ENCODE data around the gene TGFBRAP1. TPM values are rescaled to one million over a fixed set of nuclear protein-coding genes. Genes with fewer than 3 reads are reported as not detected.

The TGFBRAP1 gene
- polyA plus RNA-seq, 4 donors: 14.3 to 17.3 (median 15.4) TPM

- DNase-seq (ENCODE audit: low read depth in 4 of 4, low spot score in 3 of 4): no peak
Measured at GRCh38 chr2:105317937-105318336, 11.6 kb downstream of the TGFBRAP1 start.

GRCh38 chr2:105315314-105315713, 14.2 kb downstream of the TGFBRAP1 start:
- no peak for DNase-seq (ENCODE audit: low read depth in 4 of 4, low spot score in 3 of 4)

GRCh38 chr2:105313877-105314276, 15.7 kb downstream of the TGFBRAP1 start:
- DNase-seq (ENCODE audit: low read depth in 4 of 4, low spot score in 3 of 4): no peak

GRCh38 chr2:105309147-105309545, 20.4 kb downstream of the TGFBRAP1 start:
- DNase-seq (ENCODE audit: low read depth in 4 of 4, low spot score in 3 of 4): no peak

GRCh38 chr2:105308382-105309146, 21.0 kb downstream of the TGFBRAP1 start:
- DNase-seq (ENCODE audit: low read depth in 4 of 4, low spot score in 3 of 4): no peak

- no peak for DNase-seq (ENCODE audit: low read depth in 4 of 4, low spot score in 3 of 4)
Measured at GRCh38 chr2:105307962-105308361, 21.6 kb downstream of the TGFBRAP1 start.

GRCh38 chr2:105307550-105307949, 22.0 kb downstream of the TGFBRAP1 start:
- DNase-seq (ENCODE audit: low read depth in 4 of 4, low spot score in 3 of 4): no peak

- no peak for DNase-seq (ENCODE audit: low read depth in 4 of 4, low spot score in 3 of 4)
Measured at GRCh38 chr2:105307146-105307545, 22.4 kb downstream of the TGFBRAP1 start.

GRCh38 chr2:105301646-105302045, 27.9 kb downstream of the TGFBRAP1 start:
- DNase-seq (ENCODE audit: low read depth in 4 of 4, low spot score in 3 of 4): no peak

- no peak for DNase-seq (ENCODE audit: low read depth in 4 of 4, low spot score in 3 of 4)
Measured at GRCh38 chr2:105299290-105299689, 30.2 kb downstream of the TGFBRAP1 start.

GRCh38 chr2:105298017-105298416, 31.5 kb downstream of the TGFBRAP1 start:
- DNase-seq (ENCODE audit: low read depth in 4 of 4, low spot score in 3 of 4): no peak

- no peak for DNase-seq (ENCODE audit: low read depth in 4 of 4, low spot score in 3 of 4)
Measured at GRCh38 chr2:105297216-105297615, 32.3 kb downstream of the TGFBRAP1 start.

GRCh38 chr2:105296017-105296611, 33.4 kb downstream of the TGFBRAP1 start:
- DNase-seq (ENCODE audit: low read depth in 4 of 4, low spot score in 3 of 4): no peak

- DNase-seq (ENCODE audit: low read depth in 4 of 4, low spot score in 3 of 4): peak in 2 of 4 donors; percentile 22 to 59
Measured at GRCh38 chr2:105294844-105295481, 34.6 kb downstream of the TGFBRAP1 start.

GRCh38 chr2:105294046-105294445, 35.5 kb downstream of the TGFBRAP1 start:
- no peak for DNase-seq (ENCODE audit: low read depth in 4 of 4, low spot score in 3 of 4)

GRCh38 chr2:105291981-105292380, 37.6 kb downstream of the TGFBRAP1 start:
- no peak for DNase-seq (ENCODE audit: low read depth in 4 of 4, low spot score in 3 of 4)

- DNase-seq (ENCODE audit: low read depth in 4 of 4, low spot score in 3 of 4): no peak
Measured at GRCh38 chr2:105290981-105291660, 38.4 kb downstream of the TGFBRAP1 start.

GRCh38 chr2:105288133-105288532, 41.4 kb downstream of the TGFBRAP1 start:
- no peak for DNase-seq (ENCODE audit: low read depth in 4 of 4, low spot score in 3 of 4)

GRCh38 chr2:105287692-105288091, 41.8 kb downstream of the TGFBRAP1 start:
- DNase-seq (ENCODE audit: low read depth in 4 of 4, low spot score in 3 of 4): no peak

GRCh38 chr2:105283532-105283931, 46.0 kb downstream of the TGFBRAP1 start:
- DNase-seq (ENCODE audit: low read depth in 4 of 4, low spot score in 3 of 4): no peak

GRCh38 chr2:105280281-105280680, 49.3 kb downstream of the TGFBRAP1 start:
- no peak for DNase-seq (ENCODE audit: low read depth in 4 of 4, low spot score in 3 of 4)

Data from left renal pelvis (tissue), 4 donors.